Sigmoid colon (tissue), 4 donors: Measurements from ENCODE around the gene TSEN54.

Experiments
- EP300 ChIP-seq, 4 donors: sonication (generic); formaldehyde crosslinking; IDR thresholded peaks; one replicate each; pipeline ENCODE4 v1.6.1; 2017; ENCODE audit warnings: antibody characterized with exemption in 4 of 4
- POLR2A ChIP-seq, 2 donors: fragments of 450-650 bp; IDR thresholded peaks; one replicate each; pipeline ENCODE4 v1.6.1; 2016; ENCODE audit warnings: antibody characterized with exemption in 2 of 2, mild to moderate bottlenecking in 2 of 2, moderate library complexity in 2 of 2
- POLR2AphosphoS5 ChIP-seq, 4 donors: sonication (generic); formaldehyde crosslinking; IDR thresholded peaks; one replicate each; pipeline ENCODE4 v1.6.1; 2017; ENCODE audit warnings: antibody characterized with exemption in 4 of 4
- TF ChIP-seq, protein P1 (sequence below), 4 experiments: fragments of 450-650 bp in 3 of 4; fragments of 200-600 bp in 1 of 4; IDR thresholded peaks; one replicate each; pipeline ENCODE4 v1.5.1; 2016 to 2019; ENCODE audit warnings: antibody characterized with exemption in 4 of 4, mild to moderate bottlenecking in 3 of 4, moderate library complexity in 2 of 4

DNA sequence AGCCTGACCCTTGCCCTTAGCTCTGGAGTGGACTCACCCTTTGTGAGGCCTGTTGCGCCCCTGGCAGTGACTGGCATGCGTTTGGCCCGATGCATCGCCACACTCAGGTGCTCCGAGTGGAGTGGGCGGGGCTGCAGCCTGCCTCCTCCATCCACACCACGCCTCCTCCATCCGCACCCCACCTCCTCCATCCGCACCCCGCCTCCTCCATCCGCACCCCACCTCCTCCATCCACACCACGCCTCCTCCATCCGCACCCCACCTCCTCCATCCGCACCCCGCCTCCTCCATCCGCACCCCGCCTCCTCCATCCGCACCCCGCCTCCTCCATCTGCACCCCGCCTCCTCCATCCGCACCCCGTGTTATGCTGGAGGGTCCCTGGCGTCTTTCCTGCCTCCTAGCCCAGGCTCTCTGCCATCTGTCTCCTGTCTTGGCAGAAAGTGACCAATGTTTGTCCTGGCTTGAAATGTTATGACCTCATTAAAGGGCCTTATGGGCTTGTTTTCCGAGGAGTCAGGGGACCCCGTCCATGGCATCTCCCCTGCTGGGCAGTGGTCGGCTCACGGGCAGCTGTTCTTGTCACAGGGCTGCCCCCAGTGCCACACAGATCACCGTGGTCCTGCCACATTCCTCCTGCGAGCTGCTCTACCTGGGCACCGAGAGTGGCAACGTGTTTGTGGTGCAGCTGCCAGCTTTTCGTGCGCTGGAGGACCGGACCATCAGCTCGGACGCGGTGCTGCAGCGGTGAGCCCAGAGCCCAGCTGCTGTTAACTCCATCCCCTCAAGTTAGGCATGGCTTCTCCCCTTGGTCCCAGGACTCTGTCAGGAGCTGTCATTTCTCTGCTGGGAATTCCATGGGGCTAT is 42.6 kb downstream of the TSEN54 start:
- TF ChIP-seq POLR2A (IDR thresholded peaks at IDR 0.05) (no peak), POLR2AphosphoS5 (IDR thresholded peaks at IDR 0.05) (no peak), EP300 (IDR thresholded peaks at IDR 0.05) (no peak)
- TF ChIP-seq, protein P1, sequence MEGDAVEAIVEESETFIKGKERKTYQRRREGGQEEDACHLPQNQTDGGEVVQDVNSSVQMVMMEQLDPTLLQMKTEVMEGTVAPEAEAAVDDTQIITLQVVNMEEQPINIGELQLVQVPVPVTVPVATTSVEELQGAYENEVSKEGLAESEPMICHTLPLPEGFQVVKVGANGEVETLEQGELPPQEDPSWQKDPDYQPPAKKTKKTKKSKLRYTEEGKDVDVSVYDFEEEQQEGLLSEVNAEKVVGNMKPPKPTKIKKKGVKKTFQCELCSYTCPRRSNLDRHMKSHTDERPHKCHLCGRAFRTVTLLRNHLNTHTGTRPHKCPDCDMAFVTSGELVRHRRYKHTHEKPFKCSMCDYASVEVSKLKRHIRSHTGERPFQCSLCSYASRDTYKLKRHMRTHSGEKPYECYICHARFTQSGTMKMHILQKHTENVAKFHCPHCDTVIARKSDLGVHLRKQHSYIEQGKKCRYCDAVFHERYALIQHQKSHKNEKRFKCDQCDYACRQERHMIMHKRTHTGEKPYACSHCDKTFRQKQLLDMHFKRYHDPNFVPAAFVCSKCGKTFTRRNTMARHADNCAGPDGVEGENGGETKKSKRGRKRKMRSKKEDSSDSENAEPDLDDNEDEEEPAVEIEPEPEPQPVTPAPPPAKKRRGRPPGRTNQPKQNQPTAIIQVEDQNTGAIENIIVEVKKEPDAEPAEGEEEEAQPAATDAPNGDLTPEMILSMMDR (IDR thresholded peaks at IDR 0.05): no peak
